Upper lobe of right lung (tissue), 1 donor: ENCODE data around the gene CHTF8. TPM values are rescaled to one million over a fixed set of nuclear protein-coding genes. Genes with fewer than 3 reads are reported as not detected.

Experiments
- ATAC-seq: fragments of 200-7000 bp; cut with Tn5 transposase; one replicate; pipeline ENCODE4 v1.9.1; 2020; ENCODE audit warnings: mild to moderate bottlenecking, moderate library complexity
- DNase-seq: peaks from one replicate; pipeline ENCODE4 v3.0.0-alpha.2; 2020
- H3K27ac ChIP-seq: fragments of 200-600 bp; one replicate; pipeline ENCODE4 v1.8.0; 2022
- H3K27me3 ChIP-seq: fragments of 200-600 bp; one replicate; pipeline ENCODE4 v1.8.0; 2022; ENCODE audit warnings: mild to moderate bottlenecking
- H3K36me3 ChIP-seq: fragments of 200-600 bp; one replicate; pipeline ENCODE4 v1.8.0; 2022
- H3K4me1 ChIP-seq: fragments of 200-600 bp; one replicate; pipeline ENCODE4 v1.8.0; 2022
- H3K4me3 ChIP-seq: fragments of 200-600 bp; one replicate; pipeline ENCODE4 v1.8.0; 2022; ENCODE audit warnings: mild to moderate bottlenecking
- H3K9me3 ChIP-seq: fragments of 200-600 bp; one replicate; pipeline ENCODE4 v1.8.0; 2022
- intact Hi-C: fragments of 100-400 bp; cut with DNase I; formaldehyde crosslinking; loops from one replicate; pipeline ENCODE4 v1.11.0; 2022
- total RNA-seq: library from RNA; stranded (reverse); fragmentation: NEBNext Ultra II Directional; extraction: Animal tissue kit (Norgen Biotek cat#: 25700); gene quantifications from one replicate; pipeline ENCODE4 v1.2.1, GENCODE V29; 2021
- TF ChIP-seq, protein P1 (sequence below): fragments of 200-600 bp; IDR thresholded peaks from one replicate; pipeline ENCODE4 v1.8.0; 2022; ENCODE audit warnings: antibody characterized with exemption
- donor health status: DM: no; HTN: yes; CAD: no; lungs with severe emphysema.

The CHTF8 gene
- total RNA-seq, 1 donor from 2014 or later = 97.3 TPM

DNA sequence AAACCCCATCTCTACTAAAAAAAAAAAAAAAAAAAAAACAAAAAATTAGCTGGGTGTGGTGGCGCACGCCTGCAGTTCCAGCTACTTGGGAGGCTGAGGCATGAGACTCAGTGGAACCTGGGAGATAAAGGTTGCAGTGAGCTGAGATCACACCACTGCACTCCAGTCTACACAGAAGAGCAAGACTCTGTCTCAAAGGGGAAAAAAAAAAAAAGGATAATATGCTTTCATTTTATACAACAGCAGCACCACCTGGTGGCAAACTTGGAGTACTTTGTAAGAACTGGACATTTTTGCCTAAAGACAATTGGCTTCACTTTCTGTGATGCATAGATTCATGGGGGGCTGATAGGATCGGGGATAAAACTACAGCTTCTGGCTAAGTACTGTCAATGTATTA, 8.5 kb downstream of the CHTF8 start:
- TF ChIP-seq, protein P1, sequence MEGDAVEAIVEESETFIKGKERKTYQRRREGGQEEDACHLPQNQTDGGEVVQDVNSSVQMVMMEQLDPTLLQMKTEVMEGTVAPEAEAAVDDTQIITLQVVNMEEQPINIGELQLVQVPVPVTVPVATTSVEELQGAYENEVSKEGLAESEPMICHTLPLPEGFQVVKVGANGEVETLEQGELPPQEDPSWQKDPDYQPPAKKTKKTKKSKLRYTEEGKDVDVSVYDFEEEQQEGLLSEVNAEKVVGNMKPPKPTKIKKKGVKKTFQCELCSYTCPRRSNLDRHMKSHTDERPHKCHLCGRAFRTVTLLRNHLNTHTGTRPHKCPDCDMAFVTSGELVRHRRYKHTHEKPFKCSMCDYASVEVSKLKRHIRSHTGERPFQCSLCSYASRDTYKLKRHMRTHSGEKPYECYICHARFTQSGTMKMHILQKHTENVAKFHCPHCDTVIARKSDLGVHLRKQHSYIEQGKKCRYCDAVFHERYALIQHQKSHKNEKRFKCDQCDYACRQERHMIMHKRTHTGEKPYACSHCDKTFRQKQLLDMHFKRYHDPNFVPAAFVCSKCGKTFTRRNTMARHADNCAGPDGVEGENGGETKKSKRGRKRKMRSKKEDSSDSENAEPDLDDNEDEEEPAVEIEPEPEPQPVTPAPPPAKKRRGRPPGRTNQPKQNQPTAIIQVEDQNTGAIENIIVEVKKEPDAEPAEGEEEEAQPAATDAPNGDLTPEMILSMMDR = peak; percentile 66
- H3K27ac ChIP-seq = no peak overlapping the region
- no peaks in the 10 kb centered on the region for H3K4me1 ChIP-seq
- peak; percentile 80 for ATAC-seq
- peaks cover 35% of the 10 kb centered on the region for H3K36me3 ChIP-seq
- no peaks in the 10 kb centered on the region for H3K27me3 ChIP-seq
- no peaks in the 10 kb centered on the region for H3K9me3 ChIP-seq
- intact Hi-C loops = no loop called here
- H3K4me3 ChIP-seq = no peak overlapping the region
- DNase-seq = peak; percentile 27

DNA sequence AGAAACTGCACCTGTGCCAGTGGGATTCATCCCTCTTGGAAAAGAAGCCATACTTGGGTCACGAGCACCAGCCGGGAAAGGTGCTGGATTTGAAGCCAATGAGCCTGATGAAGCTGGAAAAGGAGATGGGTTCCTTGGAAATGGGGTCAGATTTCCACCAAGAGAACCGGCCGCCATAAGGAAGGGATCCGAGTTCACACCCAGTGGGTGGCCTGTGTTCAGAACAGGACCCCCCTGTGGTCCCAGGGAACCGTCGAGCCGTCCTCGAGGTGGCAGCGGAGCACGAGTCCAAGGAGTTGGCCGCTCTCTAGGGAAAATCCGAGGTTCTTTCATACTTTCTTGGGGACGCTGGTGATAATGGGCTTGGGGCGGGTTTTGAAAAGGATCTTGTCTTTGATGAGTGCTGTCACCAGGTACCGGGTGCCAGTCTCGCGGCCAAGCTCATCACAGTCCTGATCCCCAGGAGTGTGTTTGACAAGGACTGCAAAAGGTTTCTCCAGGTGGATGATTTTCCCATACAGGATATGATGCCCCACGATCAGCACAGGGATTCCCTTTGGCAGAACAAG, 12.2 kb downstream of the CHTF8 start:
- ATAC-seq = no peak
- Histone ChIP-seq H3K4me1 (peaks cover 5% of the 10 kb centered on the region), H3K36me3 (peaks cover 50% of the 10 kb centered on the region), H3K4me3 (no peak overlapping the region), H3K27me3 (no peaks in the 10 kb centered on the region), H3K27ac (no peak overlapping the region), H3K9me3 (no peaks in the 10 kb centered on the region)
- intact Hi-C loops = no loop called here
- peak; percentile 28 for DNase-seq
- TF ChIP-seq, protein P1 = no peak

DNA sequence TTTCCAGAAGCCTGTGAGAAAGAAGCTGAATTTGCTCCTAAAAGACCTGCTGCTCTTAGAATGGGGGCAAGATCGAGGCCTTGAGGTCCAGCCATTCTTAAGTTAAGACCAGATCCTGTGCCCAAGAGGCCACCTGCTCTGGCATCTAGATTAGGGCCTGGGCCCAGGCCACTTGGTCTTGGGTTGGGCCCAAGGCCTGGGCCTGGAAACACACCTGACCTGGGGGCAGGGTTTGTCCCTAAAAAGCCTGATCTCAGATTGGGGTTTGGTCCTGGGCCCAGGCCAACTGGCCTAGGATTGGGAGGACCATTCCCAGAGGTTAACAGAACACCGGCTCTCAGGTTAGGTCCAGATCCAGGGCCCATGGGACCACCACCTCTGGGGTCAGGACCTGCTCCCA, 12.9 kb downstream of the CHTF8 start:
- intact Hi-C loops = loop anchor here (10.0 kb wide), 2 partner anchors 215 to 595 kb away; no protein-coding TSS in a partner anchor
- Histone ChIP-seq H3K4me3 (no peak overlapping the region), H3K27ac (no peak overlapping the region), H3K27me3 (no peaks in the 10 kb centered on the region), H3K36me3 (peaks cover 56% of the 10 kb centered on the region), H3K4me1 (peaks cover 5% of the 10 kb centered on the region), H3K9me3 (no peaks in the 10 kb centered on the region)
- TF ChIP-seq, protein P1 = no peak
- ATAC-seq (no peak), DNase-seq (peak; percentile 52)

DNA sequence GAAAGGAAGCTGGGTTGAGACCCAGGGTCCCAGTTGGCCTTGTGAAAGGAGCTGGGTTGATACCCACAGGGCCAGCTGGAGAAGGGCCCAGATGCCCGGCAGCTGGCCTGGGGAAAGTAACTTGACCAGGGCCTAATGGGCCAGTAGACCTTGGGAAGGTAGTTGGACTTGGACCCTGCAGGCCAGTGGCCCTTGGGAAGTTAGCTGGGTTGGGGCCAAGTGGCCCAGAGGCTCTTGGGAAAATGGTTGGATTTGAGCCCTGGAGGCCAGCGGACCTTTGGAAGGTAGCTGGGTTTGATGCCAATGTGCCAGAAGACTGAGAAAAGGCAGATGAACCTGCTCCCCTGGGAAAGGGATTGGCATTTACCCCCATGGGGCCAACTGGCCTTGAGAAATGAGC, 13.4 kb downstream of the CHTF8 start:
- intact Hi-C loops = loop anchor here (10.0 kb wide), 2 partner anchors 214 to 594 kb away; no protein-coding TSS in a partner anchor
- ATAC-seq = no peak
- Histone ChIP-seq H3K27me3 (no peaks in the 10 kb centered on the region), H3K36me3 (peaks cover 62% of the 10 kb centered on the region), H3K4me3 (no peak overlapping the region), H3K4me1 (peaks cover 5% of the 10 kb centered on the region), H3K9me3 (no peaks in the 10 kb centered on the region), H3K27ac (no peak overlapping the region)
- DNase-seq = peak; percentile 32
- TF ChIP-seq, protein P1 = no peak

DNA sequence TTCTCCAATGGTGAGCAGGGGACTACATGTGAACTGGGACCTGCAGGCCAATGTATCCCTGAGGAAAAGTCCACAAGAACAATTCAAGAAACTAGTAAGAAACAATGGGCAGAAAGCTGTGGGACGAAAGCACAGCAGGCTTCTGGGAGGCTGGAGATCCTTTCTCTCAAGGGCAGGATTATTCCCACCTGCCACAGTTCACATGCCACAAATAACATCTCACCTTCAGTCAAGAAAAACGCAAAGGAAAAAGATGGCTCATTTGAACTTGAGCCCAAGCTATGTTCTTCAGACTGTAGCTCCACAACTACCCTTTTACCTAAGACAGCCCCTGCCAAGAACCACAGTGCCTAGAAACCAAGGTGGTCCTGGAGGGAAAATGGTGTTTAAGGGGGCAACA, 13.9 kb downstream of the CHTF8 start:
- no peaks in the 10 kb centered on the region for H3K27me3 ChIP-seq
- DNase-seq = no peak
- ATAC-seq = no peak
- no peak overlapping the region for H3K27ac ChIP-seq
- intact Hi-C loops = loop anchor here (10.0 kb wide), 2 partner anchors 214 to 594 kb away; no protein-coding TSS in a partner anchor
- peaks cover 5% of the 10 kb centered on the region for H3K4me1 ChIP-seq
- H3K36me3 ChIP-seq = peaks cover 64% of the 10 kb centered on the region
- no peaks in the 10 kb centered on the region for H3K9me3 ChIP-seq
- TF ChIP-seq, protein P1 = no peak
- H3K4me3 ChIP-seq = no peak overlapping the region
